IMR-90 (cell line): Measurements from ENCODE around the gene SV2C. TPM values are rescaled to one million over a fixed set of nuclear protein-coding genes. Genes with fewer than 3 reads are reported as not detected.

ENCODE experiments used
- ATAC-seq: fragments of 200-7000 bp; cut with Tn5 transposase; 2 replicates; pipeline ENCODE4 v1.9.1; 2020; ENCODE audit warnings: low read depth, mild to moderate bottlenecking, moderate library complexity
- BruUV-seq: library from RNA; stranded (reverse); fragments of 400-500 nt; replicated peaks from 2 replicates; lab custom pipeline; 2021; lab: Mats Ljungman, UMichigan
- CTCF ChIA-PET: fragments of 300-600 bp; formaldehyde crosslinking; extraction: SDS; loops from one replicate; lab custom pipeline; 2021; ENCODE audit warnings: antibody characterized with exemption; lab: Yijun Ruan, JAX
- POLR2A ChIA-PET: fragments of 300-600 bp; sonication (Branson Sonifier 250); formaldehyde crosslinking; loops from one replicate; lab custom pipeline; 2022; ENCODE audit warnings: antibody characterized with exemption; ENCODE audit not compliant: unreplicated experiment; lab: Charles Lee
- DNase-seq: peaks from one replicate; pipeline ENCODE4 v3.0.0; 2013
- H2AFZ ChIP-seq: replicated peaks from 2 replicates; pipeline ENCODE3; 2013; ENCODE audit warnings: low read length, mild to moderate bottlenecking; ENCODE audit not compliant: poor library complexity
- H2AK5ac ChIP-seq: 2 replicates; pipeline ENCODE4 v1.6.1; 2013; ENCODE audit warnings: low read depth, low read length, inconsistent platforms
- H2AK9ac ChIP-seq: replicated peaks from 2 replicates; pipeline ENCODE3; 2013; ENCODE audit warnings: mild to moderate bottlenecking, low read depth, low read length, moderate library complexity; ENCODE audit not compliant: poor library complexity
- H2BK120ac ChIP-seq: 2 replicates; pipeline ENCODE4 v1.6.1; 2013; ENCODE audit warnings: low read depth, low read length, inconsistent platforms
- H2BK15ac ChIP-seq: 3 replicates; pipeline ENCODE4 v1.6.1; 2013; ENCODE audit warnings: low read depth, low read length, inconsistent platforms
- H2BK20ac ChIP-seq: 2 replicates; pipeline ENCODE4 v1.6.1; 2013; ENCODE audit warnings: low read depth, mild to moderate bottlenecking, inconsistent platforms, low read length, moderate library complexity
- H2BK5ac ChIP-seq: 2 replicates; pipeline ENCODE4 v1.6.1; 2013; ENCODE audit warnings: mild to moderate bottlenecking, low read depth, low read length, inconsistent platforms; ENCODE audit not compliant: poor library complexity, severe bottlenecking
- H3K14ac ChIP-seq: replicated peaks from 2 replicates; pipeline ENCODE4 v1.6.1; 2013; ENCODE audit warnings: low read depth, low read length, inconsistent platforms
- H3K18ac ChIP-seq: 2 replicates; pipeline ENCODE4 v1.6.1; 2013; ENCODE audit warnings: low read depth, low read length, control low read depth
- H3K23ac ChIP-seq: 2 replicates; pipeline ENCODE4 v1.6.1; 2013; ENCODE audit warnings: low read depth, low read length, inconsistent platforms
- H3K27ac ChIP-seq: 2 replicates; pipeline ENCODE4 v1.5.1; 2013; ENCODE audit warnings: mild to moderate bottlenecking, control low read depth, low read length; ENCODE audit not compliant: insufficient read depth
- H3K27me3 ChIP-seq: 2 replicates; pipeline ENCODE4 v1.6.1; 2013; ENCODE audit warnings: low read length; ENCODE audit not compliant: control insufficient read depth, insufficient read depth
- H3K36me3 ChIP-seq: 2 replicates; pipeline ENCODE4 v1.6.1; 2013; ENCODE audit warnings: low read length, mixed read lengths; ENCODE audit not compliant: control insufficient read depth, insufficient read depth
- H3K4ac ChIP-seq: 2 replicates; pipeline ENCODE4 v1.6.1; 2013; ENCODE audit warnings: low read depth, low read length, inconsistent platforms
- H3K4me1 ChIP-seq: 2 replicates; pipeline ENCODE4 v1.6.1; 2013; ENCODE audit warnings: low read length, mixed read lengths; ENCODE audit not compliant: control insufficient read depth, insufficient read depth
- H3K4me2 ChIP-seq: 2 replicates; pipeline ENCODE4 v1.6.1; 2013; ENCODE audit warnings: low read depth, mild to moderate bottlenecking, control low read depth, low read length, moderate library complexity
- H3K4me3 ChIP-seq: 2 replicates; pipeline ENCODE4 v1.5.1; 2013; ENCODE audit warnings: low read depth, mild to moderate bottlenecking, control low read depth, low read length, moderate library complexity; ENCODE audit not compliant: insufficient read depth
- H3K56ac ChIP-seq: 2 replicates; pipeline ENCODE4 v1.6.1; 2013; ENCODE audit warnings: low read length, inconsistent platforms; ENCODE audit not compliant: insufficient read depth; ENCODE audit errors: extremely low read depth
- H3K79me1 ChIP-seq, 2 experiments: 2 replicates each; pipeline ENCODE4 v1.6.1; 2013; ENCODE audit warnings: low read length in 2 of 2, inconsistent platforms in 1 of 2, low read depth in 1 of 2
- H3K9ac ChIP-seq: 2 replicates; pipeline ENCODE4 v1.6.1; 2013; ENCODE audit warnings: low read depth, low read length, control low read depth
- H3K9me1 ChIP-seq: 2 replicates; pipeline ENCODE4 v1.6.1; 2013; ENCODE audit warnings: low read length, inconsistent platforms; ENCODE audit not compliant: insufficient read depth
- H3K9me3 ChIP-seq: 2 replicates; pipeline ENCODE4 v1.6.1; 2013; ENCODE audit warnings: low read length; ENCODE audit not compliant: control insufficient read depth, insufficient read depth
- H4K20me1 ChIP-seq: 2 replicates; pipeline ENCODE4 v1.6.1; 2013; ENCODE audit warnings: low read length, inconsistent platforms; ENCODE audit not compliant: insufficient read depth
- H4K5ac ChIP-seq: 2 replicates; pipeline ENCODE4 v1.6.1; 2013; ENCODE audit warnings: mild to moderate bottlenecking, low read depth, low read length, control low read depth
- H4K8ac ChIP-seq, 2 experiments: 2 replicates each; pipeline ENCODE4 v1.6.1; 2013; ENCODE audit warnings: low read depth in 2 of 2, low read length in 2 of 2, control low read depth in 1 of 2, inconsistent platforms in 1 of 2
- H4K91ac ChIP-seq: 2 replicates; pipeline ENCODE4 v1.6.1; 2013; ENCODE audit warnings: low read depth, low read length, inconsistent platforms; ENCODE audit not compliant: insufficient read depth
- BHLHE40 ChIP-seq: fragments of 150-350 bp; IDR thresholded peaks from 2 replicates; pipeline ENCODE4 v1.6.1; 2016; ENCODE audit warnings: mild to moderate bottlenecking, low read depth, low read length
- CEBPB ChIP-seq: IDR thresholded peaks from 2 replicates; pipeline ENCODE4 v1.6.1; 2012; ENCODE audit warnings: low read depth, low read length, improper control_type of control experiment
- FOS ChIP-seq: fragments of 150-350 bp; IDR thresholded peaks from 2 replicates; pipeline ENCODE4 v1.6.1; 2016; ENCODE audit warnings: low read depth, low read length
- NFE2L2 ChIP-seq: fragments of 150-350 bp; IDR thresholded peaks from 2 replicates; pipeline ENCODE4 v1.6.1; 2016; ENCODE audit warnings: low read depth, mild to moderate bottlenecking, low read length
- POLR2A ChIP-seq: IDR thresholded peaks from 2 replicates; pipeline ENCODE4 v1.6.1; 2012; ENCODE audit warnings: mild to moderate bottlenecking, low read depth, low read length
- RCOR1 ChIP-seq: IDR thresholded peaks from 2 replicates; pipeline ENCODE4 v1.6.1; 2012; ENCODE audit warnings: mild to moderate bottlenecking, low read length, improper control_type of control experiment; ENCODE audit not compliant: insufficient replicate concordance
- RFX5 ChIP-seq: IDR thresholded peaks from 2 replicates; pipeline ENCODE4 v1.8.0; 2012; ENCODE audit warnings: low read depth, mild to moderate bottlenecking, low read length, moderate library complexity
- dilution Hi-C: fragments of 300-500 bp; cut with HindIII; formaldehyde crosslinking; loops from one replicate; pipeline ENCODE4 v1.14.3; 2018; ENCODE audit warnings: low sequenced_read_pairs; ENCODE audit not compliant: unreplicated experiment
- in situ Hi-C: fragments of 300-500 bp; cut with MboI; formaldehyde crosslinking; loops from 3 replicates; pipeline ENCODE4 v1.14.3; 2019; ENCODE audit warnings: low sequenced_read_pairs, inconsistent platforms, mixed read lengths
- intact Hi-C: fragments of 100-400 bp; cut with micrococcal nuclease; formaldehyde crosslinking; loops from 2 replicates; pipeline ENCODE4 v1.10.0; 2022
- polyA plus RNA-seq, 3 experiments: library from polyadenylated mRNA; depleted of rRNA; stranded (reverse); fragments of >200 nt; gene quantifications; 2 replicates each; pipeline ENCODE4 v1.2.3, GENCODE V29; 2012; ENCODE audit warnings: low replicate concordance in 1 of 3
- total RNA-seq: library from RNA; depleted of rRNA; stranded (reverse); fragments of >200 nt; gene quantifications from 2 replicates; pipeline ENCODE4 v1.2.3, GENCODE V29; 2012
- TF ChIP-seq, protein P1 (sequence below): conservative IDR thresholded peaks from 2 replicates; pipeline ENCODE4 v1.5.1; 2012; ENCODE audit warnings: mild to moderate bottlenecking, low read depth, low read length, improper control_type of control experiment
- TF ChIP-seq, protein P2 (sequence below): fragments of 150-350 bp; IDR thresholded peaks from 2 replicates; pipeline ENCODE4 v1.6.1; 2016; ENCODE audit warnings: low read depth, mild to moderate bottlenecking, low read length, moderate library complexity, borderline replicate concordance
- TF ChIP-seq, protein P3 (sequence below): fragments of 150-350 bp; IDR thresholded peaks from 2 replicates; pipeline ENCODE4 v1.6.1; 2017; ENCODE audit warnings: mild to moderate bottlenecking, antibody characterized with exemption, low read length, low read depth

Gene SV2C
- total and polyA plus RNA-seq, 2 of the 4 experiments (the other 2 are of a cell fraction): not detected

DNA sequence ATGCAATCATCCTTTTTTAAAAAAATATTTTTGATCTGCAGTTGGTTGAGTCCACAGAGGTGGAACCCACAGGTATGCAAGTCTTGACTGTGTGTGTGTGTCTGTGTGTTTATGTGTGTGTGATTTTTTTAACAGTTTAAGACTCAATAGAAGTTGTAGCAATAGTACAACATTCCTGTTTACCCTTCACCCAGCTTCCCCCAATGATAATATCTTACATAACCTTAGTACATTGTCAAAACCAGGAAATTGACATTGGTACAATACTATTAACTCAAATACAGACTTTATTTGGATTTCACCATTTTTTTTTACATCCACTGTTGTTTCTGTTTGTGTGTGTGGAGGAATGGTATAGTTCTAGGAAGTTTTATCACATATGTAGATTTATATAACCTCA lies 81.8 kb downstream of the SV2C start:
- Histone ChIP-seq H2BK120ac (no peak overlapping the region), H3K4me1 (no peaks in the 10 kb centered on the region), H4K5ac (no peak overlapping the region), H2AK5ac (no peak overlapping the region), H3K9me1 (no peaks in the 10 kb centered on the region), H3K4me3 (no peak overlapping the region), H4K20me1 (no peaks in the 10 kb centered on the region), H2BK15ac (no peak overlapping the region), H2BK5ac (no peak overlapping the region), H3K56ac (no peak overlapping the region), H2BK20ac (no peak overlapping the region), H3K9ac (no peak overlapping the region), H3K27ac (no peak overlapping the region), H2AFZ (no peak overlapping the region), H3K27me3 (no peaks in the 10 kb centered on the region), H3K9me3 (no peaks in the 10 kb centered on the region), H2AK9ac (no peak overlapping the region), H4K91ac (no peak overlapping the region), H3K23ac (no peak overlapping the region), H3K36me3 (no peaks in the 10 kb centered on the region), H3K4ac (no peak overlapping the region), H3K4me2 (no peak overlapping the region), H3K14ac (no peak overlapping the region), H4K8ac (no peak overlapping the region), H3K79me1 (no peaks in the 10 kb centered on the region), H3K18ac (no peak overlapping the region)
- no TSS peak for BruUV-seq
- no peak for DNase-seq
- no peak for ATAC-seq
- TF ChIP-seq, protein P1, sequence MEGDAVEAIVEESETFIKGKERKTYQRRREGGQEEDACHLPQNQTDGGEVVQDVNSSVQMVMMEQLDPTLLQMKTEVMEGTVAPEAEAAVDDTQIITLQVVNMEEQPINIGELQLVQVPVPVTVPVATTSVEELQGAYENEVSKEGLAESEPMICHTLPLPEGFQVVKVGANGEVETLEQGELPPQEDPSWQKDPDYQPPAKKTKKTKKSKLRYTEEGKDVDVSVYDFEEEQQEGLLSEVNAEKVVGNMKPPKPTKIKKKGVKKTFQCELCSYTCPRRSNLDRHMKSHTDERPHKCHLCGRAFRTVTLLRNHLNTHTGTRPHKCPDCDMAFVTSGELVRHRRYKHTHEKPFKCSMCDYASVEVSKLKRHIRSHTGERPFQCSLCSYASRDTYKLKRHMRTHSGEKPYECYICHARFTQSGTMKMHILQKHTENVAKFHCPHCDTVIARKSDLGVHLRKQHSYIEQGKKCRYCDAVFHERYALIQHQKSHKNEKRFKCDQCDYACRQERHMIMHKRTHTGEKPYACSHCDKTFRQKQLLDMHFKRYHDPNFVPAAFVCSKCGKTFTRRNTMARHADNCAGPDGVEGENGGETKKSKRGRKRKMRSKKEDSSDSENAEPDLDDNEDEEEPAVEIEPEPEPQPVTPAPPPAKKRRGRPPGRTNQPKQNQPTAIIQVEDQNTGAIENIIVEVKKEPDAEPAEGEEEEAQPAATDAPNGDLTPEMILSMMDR: no peak
- no peak for TF ChIP-seq RCOR1
- TF ChIP-seq, protein P2, sequence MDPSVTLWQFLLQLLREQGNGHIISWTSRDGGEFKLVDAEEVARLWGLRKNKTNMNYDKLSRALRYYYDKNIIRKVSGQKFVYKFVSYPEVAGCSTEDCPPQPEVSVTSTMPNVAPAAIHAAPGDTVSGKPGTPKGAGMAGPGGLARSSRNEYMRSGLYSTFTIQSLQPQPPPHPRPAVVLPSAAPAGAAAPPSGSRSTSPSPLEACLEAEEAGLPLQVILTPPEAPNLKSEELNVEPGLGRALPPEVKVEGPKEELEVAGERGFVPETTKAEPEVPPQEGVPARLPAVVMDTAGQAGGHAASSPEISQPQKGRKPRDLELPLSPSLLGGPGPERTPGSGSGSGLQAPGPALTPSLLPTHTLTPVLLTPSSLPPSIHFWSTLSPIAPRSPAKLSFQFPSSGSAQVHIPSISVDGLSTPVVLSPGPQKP: no peak
- no peak for TF ChIP-seq BHLHE40
- TF ChIP-seq, protein P3, sequence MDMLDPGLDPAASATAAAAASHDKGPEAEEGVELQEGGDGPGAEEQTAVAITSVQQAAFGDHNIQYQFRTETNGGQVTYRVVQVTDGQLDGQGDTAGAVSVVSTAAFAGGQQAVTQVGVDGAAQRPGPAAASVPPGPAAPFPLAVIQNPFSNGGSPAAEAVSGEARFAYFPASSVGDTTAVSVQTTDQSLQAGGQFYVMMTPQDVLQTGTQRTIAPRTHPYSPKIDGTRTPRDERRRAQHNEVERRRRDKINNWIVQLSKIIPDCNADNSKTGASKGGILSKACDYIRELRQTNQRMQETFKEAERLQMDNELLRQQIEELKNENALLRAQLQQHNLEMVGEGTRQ: no peak
- no peak for TF ChIP-seq RFX5
- TF ChIP-seq NFE2L2: no peak
- TF ChIP-seq POLR2A: no peak
- no peak for TF ChIP-seq FOS
- TF ChIP-seq CEBPB: no peak
- ChIA-PET CTCF (no interaction called here), POLR2A (no interaction called here)
- dilution Hi-C loops (no loop called here), in situ Hi-C loops (no loop called here), intact Hi-C loops (no loop called here)
